Esophagus squamous epithelium (tissue), 4 donors: ENCODE data around the gene EMSY.

Experiments
- CTCF ChIP-seq, 6 experiments: fragments of 450-650 bp in 4 of 6; fragments of 200-600 bp in 2 of 6; sonication (generic) in 2 of 6; IDR thresholded peaks; one replicate each; pipeline ENCODE4 v1.5.1; 2016 to 2019; ENCODE audit warnings: antibody characterized with exemption in 6 of 6, mild to moderate bottlenecking in 4 of 6, moderate library complexity in 4 of 6
- POLR2A ChIP-seq, 4 donors: fragments of 450-650 bp; IDR thresholded peaks; one replicate each; pipeline ENCODE4 v1.6.1; 2017; ENCODE audit warnings: antibody characterized with exemption in 4 of 4, mild to moderate bottlenecking in 4 of 4, moderate library complexity in 3 of 4

GRCh38 chr11:76577226-76577920 is 132.6 kb downstream of the EMSY start:
- no peak for TF ChIP-seq CTCF (IDR thresholded peaks at IDR 0.05)
- no peak for TF ChIP-seq POLR2A (IDR thresholded peaks at IDR 0.05)
